ENCODE measurements around the gene PDZRN4. TPM values are rescaled to one million over a fixed set of nuclear protein-coding genes. Genes with fewer than 3 reads are reported as not detected.

PDZRN4 gene
- total RNA-seq, 2 donors from 2014 or later = 0.52 to 0.99 TPM

DNA sequence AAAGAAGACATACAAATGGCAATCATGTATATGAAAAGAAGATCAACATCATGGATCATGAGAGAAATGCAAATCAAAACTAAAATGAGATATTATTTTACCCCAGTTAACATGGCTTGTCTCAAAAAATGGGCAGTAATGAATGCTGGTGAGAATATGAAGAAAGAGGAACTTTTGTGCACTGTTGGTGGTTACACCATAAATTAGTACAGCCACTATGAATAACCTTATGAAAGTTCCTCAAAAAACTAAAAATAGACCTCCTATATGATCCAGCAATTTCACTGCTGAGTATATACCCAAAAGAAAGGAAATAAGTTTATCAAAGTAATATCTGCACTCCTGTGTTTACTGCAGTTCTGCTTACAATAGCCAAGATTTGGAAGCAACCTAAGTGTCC lies 151.7 kb downstream of the PDZRN4 start:
- H3K27me3 ChIP-seq = no peaks in the 10 kb centered on the region
- no peak overlapping the region for H3K27ac ChIP-seq
- no peak for DNase-seq
- ATAC-seq = no peak
- H3K4me1 ChIP-seq = no peaks in the 10 kb centered on the region
- no peak overlapping the region for H3K4me3 ChIP-seq
- H3K9me3 ChIP-seq = no peaks in the 10 kb centered on the region
- intact Hi-C loops (cut with DNase I) = no loop called here
- H3K36me3 ChIP-seq (replicated peaks in 1 of 2; ENCODE audit: insufficient read depth in 1 of 2, low read depth in 2 of 2) = no peaks in the 10 kb centered on the region
- TF ChIP-seq, protein P1, sequence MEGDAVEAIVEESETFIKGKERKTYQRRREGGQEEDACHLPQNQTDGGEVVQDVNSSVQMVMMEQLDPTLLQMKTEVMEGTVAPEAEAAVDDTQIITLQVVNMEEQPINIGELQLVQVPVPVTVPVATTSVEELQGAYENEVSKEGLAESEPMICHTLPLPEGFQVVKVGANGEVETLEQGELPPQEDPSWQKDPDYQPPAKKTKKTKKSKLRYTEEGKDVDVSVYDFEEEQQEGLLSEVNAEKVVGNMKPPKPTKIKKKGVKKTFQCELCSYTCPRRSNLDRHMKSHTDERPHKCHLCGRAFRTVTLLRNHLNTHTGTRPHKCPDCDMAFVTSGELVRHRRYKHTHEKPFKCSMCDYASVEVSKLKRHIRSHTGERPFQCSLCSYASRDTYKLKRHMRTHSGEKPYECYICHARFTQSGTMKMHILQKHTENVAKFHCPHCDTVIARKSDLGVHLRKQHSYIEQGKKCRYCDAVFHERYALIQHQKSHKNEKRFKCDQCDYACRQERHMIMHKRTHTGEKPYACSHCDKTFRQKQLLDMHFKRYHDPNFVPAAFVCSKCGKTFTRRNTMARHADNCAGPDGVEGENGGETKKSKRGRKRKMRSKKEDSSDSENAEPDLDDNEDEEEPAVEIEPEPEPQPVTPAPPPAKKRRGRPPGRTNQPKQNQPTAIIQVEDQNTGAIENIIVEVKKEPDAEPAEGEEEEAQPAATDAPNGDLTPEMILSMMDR (IDR thresholded peaks at IDR 0.05) = no peak
- no peak for TF ChIP-seq POLR2A (IDR thresholded peaks at IDR 0.05)

DNA sequence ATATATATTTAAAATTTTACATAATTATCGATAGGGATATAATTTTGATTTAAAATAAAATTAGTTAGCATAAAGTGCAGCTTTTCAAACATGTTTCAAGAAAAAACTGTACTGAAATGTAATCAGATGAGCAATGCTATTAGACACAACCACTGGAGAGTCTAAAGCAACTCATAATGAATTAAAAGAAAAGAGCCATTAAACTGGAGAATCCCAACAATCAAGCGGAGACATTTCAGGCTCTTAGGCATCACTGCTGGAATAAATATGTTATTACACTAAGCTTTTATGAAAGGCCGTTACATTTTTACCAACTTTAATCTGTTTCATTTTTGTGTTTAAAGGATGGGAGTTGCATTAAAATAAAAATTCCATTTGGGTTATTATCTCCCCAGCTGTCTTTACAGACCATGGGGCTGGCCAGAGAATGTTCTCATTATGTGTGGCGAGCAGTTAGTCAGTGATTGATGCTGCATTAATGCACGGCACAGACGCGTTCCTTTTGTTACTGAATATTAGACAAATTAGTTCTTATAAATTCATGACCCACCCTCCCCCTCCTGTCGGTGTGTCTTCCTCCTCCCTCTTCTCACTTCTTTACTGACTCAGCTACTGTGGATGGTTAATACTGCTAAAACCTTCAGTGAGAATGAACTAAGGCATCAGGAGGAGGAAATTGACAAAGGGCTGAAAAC lies 156.8 kb downstream of the PDZRN4 start:
- Histone ChIP-seq H3K36me3 (replicated peaks in 1 of 2; ENCODE audit: insufficient read depth in 1 of 2, low read depth in 2 of 2) (no peaks in the 10 kb centered on the region), H3K27me3 (no peaks in the 10 kb centered on the region), H3K27ac (no peak overlapping the region), H3K4me3 (no peak overlapping the region), H3K9me3 (no peaks in the 10 kb centered on the region), H3K4me1 (no peaks in the 10 kb centered on the region)
- TF ChIP-seq, protein P1 (IDR thresholded peaks at IDR 0.05) = no peak
- no peak for TF ChIP-seq POLR2A (IDR thresholded peaks at IDR 0.05)
- DNase-seq = no peak
- ATAC-seq = no peak
- intact Hi-C loops (cut with DNase I) = no loop called here
- WGBS, 2 donors = 35 to 36% methylated on average over 8 of the region's 8 CpGs

DNA sequence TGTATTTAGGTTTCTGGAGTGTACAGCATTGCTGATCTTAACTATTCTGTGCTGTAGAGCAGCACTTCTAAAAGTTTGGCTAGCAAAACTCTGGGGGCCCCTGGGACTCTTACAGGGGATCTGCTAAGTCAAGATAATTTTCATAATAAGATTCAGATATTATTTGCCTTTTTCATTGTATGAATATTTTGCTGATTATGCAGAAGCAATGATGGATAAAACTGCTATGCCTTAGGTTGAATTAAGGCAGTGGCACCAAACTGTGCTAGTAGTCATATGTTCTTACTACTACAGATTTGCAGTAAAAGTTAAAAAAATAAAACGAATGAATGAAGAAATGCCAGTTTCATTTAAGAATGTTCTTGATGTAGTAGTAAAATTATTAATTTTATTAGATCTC lies 160.1 kb downstream of the PDZRN4 start:
- intact Hi-C loops (cut with DNase I) = no loop called here
- Histone ChIP-seq H3K9me3 (no peaks in the 10 kb centered on the region), H3K36me3 (replicated peaks in 1 of 2; ENCODE audit: insufficient read depth in 1 of 2, low read depth in 2 of 2) (no peaks in the 10 kb centered on the region), H3K4me3 (no peak overlapping the region), H3K4me1 (no peaks in the 10 kb centered on the region), H3K27me3 (no peaks in the 10 kb centered on the region), H3K27ac (no peak overlapping the region)
- DNase-seq (no peak), ATAC-seq (no peak)
- TF ChIP-seq, protein P1 (IDR thresholded peaks at IDR 0.05) = no peak
- WGBS, 2 donors = 54 to 69% methylated on average over 1 of the region's 1 CpG

DNA sequence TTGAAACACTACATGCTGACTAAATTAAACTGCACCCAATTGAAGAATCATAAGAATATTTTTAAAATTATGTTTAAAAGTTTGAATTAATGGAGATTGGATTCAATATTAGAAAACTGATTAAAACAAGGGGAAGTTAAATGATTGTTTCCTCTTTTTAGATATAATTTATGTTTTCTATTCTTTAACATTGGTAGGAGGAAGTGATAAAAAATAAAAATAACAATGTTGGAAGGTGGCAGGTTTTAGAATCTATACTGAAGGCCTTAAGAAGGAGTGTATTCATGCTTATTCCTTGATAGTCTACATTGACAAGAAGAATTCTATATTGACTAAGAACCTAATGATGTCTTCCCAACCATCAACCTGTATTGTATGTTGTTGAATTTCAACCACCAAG lies 168.1 kb downstream of the PDZRN4 start:
- no peak overlapping the region for H3K4me3 ChIP-seq
- ATAC-seq (no peak), DNase-seq (no peak)
- no peak overlapping the region for H3K27ac ChIP-seq
- no peak for TF ChIP-seq POLR2A (IDR thresholded peaks at IDR 0.05)
- TF ChIP-seq, protein P1 (IDR thresholded peaks at IDR 0.05) = no peak
- H3K27me3 ChIP-seq = no peaks in the 10 kb centered on the region
- no peaks in the 10 kb centered on the region for H3K4me1 ChIP-seq
- H3K9me3 ChIP-seq = no peaks in the 10 kb centered on the region
- intact Hi-C loops (cut with DNase I) = no loop called here
- no peaks in the 10 kb centered on the region for H3K36me3 ChIP-seq (replicated peaks in 1 of 2; ENCODE audit: insufficient read depth in 1 of 2, low read depth in 2 of 2)

DNA sequence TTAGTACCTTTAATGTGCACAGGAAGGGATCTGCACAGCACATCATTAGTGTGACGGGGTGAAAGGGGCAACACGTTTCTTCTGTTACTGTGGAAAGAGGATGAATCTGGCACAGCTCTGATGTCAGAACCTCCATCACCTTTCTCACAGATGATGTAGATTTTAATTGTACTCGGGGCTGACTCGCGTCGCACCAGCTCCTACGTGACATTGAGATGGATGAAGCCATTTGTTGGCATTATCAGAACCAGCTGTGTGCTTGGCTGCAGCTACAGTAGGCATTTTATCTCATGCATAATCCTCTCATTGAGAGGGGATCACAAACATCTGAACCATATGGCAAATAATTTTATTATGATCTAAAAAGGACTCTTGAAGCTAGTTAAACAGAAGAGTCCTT lies 173.6 kb downstream of the PDZRN4 start:
- ATAC-seq = no peak
- no peak overlapping the region for H3K27ac ChIP-seq
- no peak overlapping the region for H3K4me3 ChIP-seq
- H3K36me3 ChIP-seq (replicated peaks in 1 of 2; ENCODE audit: insufficient read depth in 1 of 2, low read depth in 2 of 2) = no peaks in the 10 kb centered on the region
- DNase-seq = no peak
- H3K4me1 ChIP-seq = no peaks in the 10 kb centered on the region
- no peaks in the 10 kb centered on the region for H3K27me3 ChIP-seq
- no peaks in the 10 kb centered on the region for H3K9me3 ChIP-seq
- 53 to 73% methylated on average over 7 of the region's 7 CpGs for WGBS, 2 donors
- TF ChIP-seq POLR2A (IDR thresholded peaks at IDR 0.05) = no peak
- TF ChIP-seq, protein P1 (IDR thresholded peaks at IDR 0.05) = no peak
- intact Hi-C loops (cut with DNase I) = no loop called here
